Activated T-cell treated with anti-CD3 and anti-CD28 coated beads for 4 hours (primary cell): Measurements from ENCODE around the gene MELK.
"Not testable (repeated sequence)": the region's sequence is repeated elsewhere in the genome, so short reads cannot be mapped to it uniquely, and the experiment has no call there.

ENCODE experiments used
- DNase-seq: peaks from one replicate; pipeline ENCODE4 v3.0.0-alpha.2; 2020

MELK gene

DNA sequence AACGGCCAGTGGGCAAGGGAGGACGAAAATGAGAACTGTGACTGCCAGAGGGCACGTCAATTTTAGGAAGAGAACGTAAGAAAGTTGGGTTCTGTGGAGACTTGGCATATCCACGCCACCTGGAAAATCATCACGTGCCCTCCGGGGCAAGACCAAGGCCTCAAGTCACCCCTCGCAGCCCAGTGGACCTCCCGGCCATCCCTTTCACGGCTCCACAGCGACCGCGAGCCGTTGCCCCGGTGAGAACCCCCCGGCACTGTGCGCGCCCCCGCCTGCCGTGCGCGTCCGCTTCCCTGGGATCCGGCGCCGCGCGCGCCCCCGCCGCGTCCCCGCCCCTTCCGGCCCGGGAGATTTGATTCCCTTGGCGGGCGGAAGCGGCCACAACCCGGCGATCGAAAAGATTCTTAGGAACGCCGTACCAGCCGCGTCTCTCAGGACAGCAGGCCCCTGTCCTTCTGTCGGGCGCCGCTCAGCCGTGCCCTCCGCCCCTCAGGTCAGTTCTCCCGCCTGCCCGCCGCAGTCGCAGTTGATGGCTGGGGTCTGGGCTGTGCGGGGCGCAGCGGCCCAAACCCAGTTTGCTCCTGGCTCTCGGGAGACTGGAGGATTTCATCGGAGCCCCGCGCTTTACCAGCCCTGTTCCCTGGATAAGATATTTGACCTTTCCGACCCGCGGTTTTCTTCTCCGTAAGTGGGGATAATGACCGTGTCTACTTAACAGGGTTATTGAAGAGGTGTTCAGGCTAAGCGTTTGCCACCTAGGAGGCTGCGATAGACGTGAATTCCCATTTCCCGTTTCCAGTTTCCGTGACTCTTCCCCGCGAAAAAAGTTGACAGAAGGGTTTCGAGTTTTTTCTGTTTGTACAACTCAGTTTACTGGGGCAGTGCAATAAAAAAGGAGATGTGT is at the start of gene MELK:
TSS of gene MELK (plus strand) at position 381 of the 904 bp plus-strand sequence. CDS start 8,787 bp downstream, outside the sequence.
- peak; percentile 78 for DNase-seq

DNA sequence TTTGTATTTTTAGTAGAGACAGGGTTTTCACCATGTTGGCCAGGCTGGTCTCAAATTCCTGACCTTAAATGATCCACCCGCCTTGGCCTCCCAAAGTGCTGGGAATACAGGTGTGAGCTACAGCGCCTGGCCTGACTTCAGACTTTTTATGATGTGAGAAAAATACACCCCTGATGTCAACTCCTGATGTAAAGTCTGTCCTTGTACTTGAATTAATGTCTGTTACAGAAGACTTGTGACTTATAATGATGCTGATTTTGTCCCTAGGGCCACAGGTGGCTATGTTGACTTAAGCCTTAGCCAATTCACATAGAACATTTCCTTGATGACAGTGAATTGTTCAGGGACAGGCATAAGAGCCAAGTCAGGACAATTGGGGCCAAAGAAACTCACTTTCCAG is 42.5 kb upstream of the MELK start:
- no peak for DNase-seq

DNA sequence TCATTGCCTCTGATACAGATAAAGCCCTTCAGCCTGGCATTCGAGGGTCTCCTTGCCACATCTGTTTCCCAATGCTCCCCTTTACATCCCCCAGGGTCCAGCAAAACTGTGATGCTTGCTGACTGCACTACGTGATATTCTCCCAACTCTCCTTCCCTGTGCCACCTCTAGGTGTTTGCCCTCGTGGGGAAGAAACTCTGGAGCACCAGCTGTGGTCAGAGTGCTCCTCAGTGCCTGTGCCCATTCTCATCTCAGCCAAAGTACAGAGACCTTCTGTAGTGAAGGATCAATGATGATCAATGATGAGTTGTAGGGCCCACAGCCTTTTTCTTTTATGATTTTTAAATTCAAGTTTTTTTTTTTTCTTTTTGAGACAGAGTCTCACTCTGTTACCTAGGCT is 40.3 kb upstream of the MELK start:
- no peak for DNase-seq

DNA sequence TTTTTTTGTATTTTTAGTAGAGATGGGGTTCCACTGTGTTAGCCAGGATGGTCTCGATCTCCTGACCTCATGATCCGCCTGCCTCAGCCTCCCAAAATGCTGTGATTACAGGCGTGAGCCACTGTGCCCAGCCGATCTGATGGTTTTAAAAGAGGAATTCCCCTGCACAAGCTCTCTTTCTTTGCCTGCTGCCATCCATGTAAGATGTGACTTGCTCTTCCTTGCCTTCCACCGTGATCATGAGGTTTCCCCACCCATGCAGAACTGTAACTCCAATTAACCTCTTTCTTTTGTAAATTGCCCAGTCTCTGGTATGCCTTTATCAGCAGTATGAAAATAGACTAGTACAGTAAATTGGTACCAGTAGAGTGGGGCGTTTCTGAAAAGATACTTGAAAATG is 39.0 kb upstream of the MELK start:
- not testable (repeated sequence) for DNase-seq

DNA sequence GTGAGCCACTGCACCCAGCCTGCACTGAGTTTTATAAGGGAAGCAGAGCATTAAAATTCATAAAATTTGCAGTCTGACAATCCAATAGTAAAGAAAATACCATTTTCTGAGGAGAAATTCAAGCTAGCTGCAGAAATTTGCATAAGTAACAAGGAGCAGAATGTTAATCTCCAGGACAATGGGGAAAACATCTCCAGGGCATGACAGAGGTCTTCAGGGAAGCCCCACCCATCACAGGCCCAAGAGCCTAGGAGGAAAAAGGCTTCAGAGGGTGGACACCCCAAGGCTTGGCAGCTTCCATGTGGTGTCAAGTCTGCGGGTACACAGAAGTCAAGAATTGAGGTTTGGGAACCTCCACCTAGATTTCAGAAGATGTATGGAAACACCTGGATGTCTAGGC is 37.6 kb upstream of the MELK start:
- DNase-seq: no peak

DNA sequence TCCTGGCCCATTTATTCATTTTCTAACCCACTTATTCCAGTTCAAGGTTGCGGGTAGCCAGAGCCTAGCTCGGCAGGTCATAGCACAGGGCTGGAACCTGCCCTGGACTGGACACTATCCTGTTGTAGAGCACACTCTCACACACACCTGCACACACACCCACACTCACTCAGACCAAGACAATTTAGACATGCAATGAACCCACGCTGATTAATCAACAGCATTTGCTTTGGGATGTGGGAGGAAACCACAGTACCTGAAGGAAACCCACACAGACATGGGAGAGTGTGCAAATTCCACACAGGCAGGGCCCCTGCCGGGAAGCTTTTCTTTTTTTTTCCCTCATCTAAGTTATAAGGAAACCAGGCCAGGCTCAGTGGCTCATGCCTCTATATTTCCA is 34.8 kb upstream of the MELK start:
- DNase-seq: no peak

DNA sequence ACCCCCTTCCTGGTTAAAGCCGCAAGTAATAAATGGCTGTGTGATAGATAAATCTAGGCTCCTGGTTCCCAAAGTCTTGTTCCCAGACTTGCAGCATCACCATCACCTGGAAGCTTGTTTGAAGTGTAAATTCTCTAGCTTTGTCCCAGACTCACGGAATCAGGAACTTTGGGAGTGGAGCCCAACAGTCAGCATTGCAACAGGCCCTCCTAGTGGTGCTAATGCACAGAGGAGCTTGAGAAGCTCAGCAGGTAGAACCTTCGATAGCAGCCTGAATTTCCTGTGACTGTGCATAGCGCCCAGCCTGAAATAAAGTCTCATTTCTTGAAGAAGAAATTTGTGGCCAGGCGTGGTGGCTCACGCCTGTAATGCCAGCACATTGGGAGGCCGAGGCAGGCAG is 30.3 kb upstream of the MELK start:
- no peak for DNase-seq

DNA sequence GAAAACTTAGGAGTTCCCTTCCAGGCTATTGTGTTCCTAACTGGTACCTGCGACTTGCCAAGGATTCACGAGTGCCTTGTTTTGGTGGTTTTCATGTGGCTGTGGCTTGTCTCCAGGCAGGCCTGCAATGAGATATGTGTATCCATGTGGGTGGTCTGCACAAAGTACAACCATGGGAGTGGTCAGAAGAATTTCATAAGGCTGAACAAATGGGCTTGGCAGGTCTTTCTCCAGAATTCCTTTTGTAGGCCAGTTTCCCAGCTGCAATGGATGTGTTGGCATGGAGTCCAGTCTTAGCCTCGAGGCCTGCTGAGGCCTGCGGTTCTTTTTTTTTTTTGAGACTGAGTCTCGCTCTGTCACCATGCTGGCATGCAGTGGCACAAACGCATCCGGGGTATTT is 28.8 kb upstream of the MELK start:
- no peak for DNase-seq

DNA sequence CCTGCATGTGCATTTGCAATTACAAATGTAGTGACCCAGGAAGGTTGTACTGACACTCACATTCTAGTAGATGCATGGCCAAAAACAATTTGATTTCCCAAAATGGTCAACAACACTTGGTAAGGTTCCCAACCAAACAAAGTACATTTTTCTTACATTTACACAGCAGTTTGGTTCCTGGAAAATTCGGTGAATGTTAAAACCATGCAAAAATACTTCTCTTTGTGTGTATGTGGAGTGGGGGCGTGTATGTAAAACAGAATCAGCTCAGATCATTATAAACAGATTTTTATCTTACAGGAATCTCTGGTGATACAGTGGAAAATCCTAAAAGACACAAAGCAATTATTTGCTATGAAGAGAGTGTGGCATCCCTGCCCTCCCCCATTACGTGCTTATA is 25.1 kb upstream of the MELK start:
- DNase-seq: no peak

DNA sequence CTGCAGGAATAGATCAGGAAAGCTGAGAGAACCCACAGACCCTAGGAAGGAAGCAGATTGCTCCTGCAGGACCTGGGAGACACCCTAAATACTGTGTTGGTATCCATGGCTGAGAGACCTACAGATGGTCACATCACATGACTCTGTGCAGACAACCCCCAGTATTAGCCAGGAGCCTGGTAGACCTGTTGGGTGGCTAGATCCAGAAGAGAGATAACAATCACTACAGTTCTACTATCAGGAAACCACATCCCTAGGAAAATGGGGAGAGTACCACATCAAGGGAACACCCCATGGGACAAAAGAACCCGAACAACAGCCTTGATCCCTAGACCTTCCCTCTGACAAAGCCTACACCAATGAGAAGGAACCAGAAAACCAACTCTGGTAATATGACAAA is 24.2 kb upstream of the MELK start:
- no peak for DNase-seq

DNA sequence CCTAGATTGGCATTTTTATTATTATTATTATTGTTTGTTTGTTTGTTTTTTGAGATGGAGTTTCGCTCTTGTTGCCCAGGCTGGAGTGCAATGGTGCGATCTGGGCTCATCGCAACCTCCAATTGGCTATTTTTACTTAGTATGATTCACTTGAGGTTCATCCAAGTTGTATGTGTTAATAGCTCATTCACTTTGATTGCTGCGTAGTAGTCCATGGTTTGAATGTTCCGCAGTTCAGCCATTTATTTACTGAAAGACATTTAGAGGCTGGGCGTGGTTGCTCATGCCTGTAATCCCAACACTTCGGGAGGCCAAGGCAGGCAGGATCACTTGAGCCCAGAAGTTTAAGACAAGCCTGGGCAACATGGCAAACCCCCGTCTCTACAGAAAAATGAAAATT is 22.6 kb upstream of the MELK start:
- DNase-seq: no peak

DNA sequence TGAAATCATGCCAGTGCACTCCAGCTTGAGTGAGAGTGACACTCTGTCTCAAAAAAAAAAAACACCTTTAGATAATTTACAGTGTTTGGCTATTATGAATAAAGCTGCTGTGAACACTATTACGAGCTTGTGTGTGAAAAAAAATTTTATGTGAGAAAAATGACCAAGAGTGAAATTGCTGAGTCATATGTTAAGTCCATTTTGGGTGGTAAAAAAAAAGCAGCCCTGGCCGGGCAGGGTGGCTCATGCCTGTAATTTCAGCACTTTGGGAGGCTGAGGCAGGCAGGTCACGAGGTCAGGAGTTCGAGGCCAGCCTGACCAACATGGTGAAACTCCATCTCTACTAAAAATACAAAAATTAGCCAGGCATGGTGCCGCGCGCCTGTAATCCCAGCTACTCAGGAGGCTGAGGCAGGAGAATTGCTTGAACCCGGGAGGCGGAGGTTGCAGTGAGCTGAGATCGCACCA is 22.0 kb upstream of the MELK start:
- DNase-seq: not testable (repeated sequence)

DNA sequence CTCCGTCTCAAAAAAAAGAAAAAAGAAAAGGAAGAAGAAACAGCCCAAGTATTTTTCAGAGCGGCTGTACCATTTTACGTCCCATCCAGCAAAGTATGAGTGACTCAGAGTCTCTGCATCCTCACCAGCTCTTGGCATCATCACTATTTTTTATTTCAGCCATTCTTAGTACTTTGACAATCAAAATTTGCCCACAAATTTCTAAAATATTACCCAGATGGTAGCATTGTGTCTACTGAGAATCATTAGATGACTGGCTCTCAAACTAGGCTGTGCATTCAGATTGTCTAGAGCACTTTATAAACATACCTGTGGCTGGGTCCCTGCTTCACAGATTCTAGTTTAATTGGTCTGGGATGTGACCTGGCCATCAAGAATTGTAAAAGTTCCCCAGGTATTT is 21.6 kb upstream of the MELK start:
- no peak for DNase-seq

DNA sequence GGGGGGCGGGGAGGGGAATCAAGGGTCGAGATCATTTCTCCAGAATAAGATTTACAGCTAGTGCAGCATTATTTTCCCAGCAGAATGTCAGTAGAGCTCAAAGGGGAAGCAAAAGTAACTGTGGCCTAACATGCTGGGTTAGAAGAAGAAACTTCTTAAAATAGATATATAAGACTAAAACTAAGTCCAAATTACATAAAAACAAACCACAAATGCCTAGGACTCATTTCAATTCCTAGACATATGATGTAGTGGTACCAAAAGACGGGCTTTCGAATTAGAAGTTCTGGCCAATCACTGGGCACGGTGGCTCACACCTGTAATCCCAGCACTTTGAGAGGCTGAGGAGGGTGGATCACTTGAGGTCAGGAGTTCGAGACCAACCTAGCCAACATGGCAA is 20.8 kb upstream of the MELK start:
- no peak for DNase-seq

DNA sequence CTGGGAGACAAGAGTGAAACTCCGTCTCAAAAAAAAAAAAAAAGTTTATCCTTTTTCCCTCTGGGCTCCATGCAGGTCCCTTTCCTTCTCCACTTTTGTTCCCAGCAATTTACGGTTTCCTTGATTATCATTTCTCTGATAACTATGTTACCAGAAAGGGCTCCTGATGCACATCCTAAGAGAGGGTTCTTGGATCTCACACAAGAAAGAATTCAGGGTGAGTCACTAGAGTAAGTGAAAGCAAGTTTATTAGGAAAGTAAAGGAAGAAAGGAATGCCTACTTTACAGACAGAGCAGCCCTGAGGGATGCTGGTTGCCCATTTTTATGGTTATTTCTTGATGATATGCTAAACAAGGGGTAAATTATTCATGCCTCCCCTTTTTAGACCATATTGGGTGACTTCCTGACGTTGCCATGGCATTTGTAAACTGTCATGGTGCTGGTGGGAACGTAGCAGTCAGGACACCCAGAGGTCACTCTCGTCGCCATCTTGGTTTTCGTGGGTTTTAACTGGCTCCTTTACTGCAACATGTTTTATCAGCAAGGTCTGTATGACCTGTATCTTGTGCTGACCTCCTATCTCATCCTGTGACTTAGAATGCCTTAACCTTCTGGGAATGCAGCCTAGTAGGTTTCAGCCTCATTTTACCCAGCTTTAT is 13.5 kb upstream of the MELK start:
- DNase-seq: no peak

GRCh38 chr9:36560771-36561170 is 11.9 kb upstream of the MELK start:
- no peak for DNase-seq

DNA sequence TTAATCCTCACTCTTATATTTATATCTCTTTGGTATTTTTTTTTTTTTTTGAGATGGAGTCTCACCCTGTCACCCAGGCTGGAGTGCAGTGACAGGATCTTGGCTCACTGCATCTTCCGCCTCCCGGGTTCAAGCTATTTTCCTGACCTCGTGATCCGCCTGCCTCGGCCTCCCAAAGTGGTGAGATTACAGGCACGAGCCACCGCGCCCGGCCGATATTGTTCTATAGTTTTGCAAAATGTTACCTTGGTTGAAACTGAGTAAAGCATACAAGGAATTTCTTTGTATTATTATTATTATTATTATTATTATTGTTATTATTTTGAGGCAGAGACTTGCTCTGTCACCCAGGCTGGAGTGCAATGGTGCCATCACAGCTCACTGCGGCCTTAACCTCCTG is 9.9 kb upstream of the MELK start:
- not testable (repeated sequence) for DNase-seq

GRCh38 chr9:36566813-36567221 is 5.9 kb upstream of the MELK start:
- no peak for DNase-seq

- DNase-seq: not testable (repeated sequence)
Measured at GRCh38 chr9:36568681-36569080, 4.0 kb upstream of the MELK start.

- DNase-seq: no peak
Measured at GRCh38 chr9:36571333-36571732, 1.4 kb upstream of the MELK start.

GRCh38 chr9:36574045-36574444 is 1.4 kb downstream of the MELK start:
- DNase-seq: not testable (repeated sequence)

- DNase-seq: no peak
Measured at GRCh38 chr9:36575411-36575882, 2.8 kb downstream of the MELK start.

DNA sequence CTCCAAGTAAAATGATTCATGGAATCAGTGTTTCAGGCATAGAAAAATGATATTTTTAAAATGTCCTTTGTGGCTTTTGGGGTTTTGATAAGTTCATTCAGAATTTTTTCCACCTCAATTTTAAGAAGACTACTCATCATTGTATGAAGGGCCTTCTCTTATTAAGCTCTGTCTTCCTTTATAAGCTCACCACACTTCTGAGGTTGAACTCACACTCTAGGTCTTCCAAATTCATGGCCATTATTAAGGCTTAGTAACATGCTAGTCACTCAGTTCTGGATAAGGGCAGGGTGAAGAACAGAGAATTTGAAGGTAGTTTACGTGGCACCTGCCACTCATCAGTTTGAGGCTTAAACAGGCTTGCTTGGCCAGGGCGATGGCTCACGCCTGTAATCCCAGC is 4.2 kb downstream of the MELK start:
- no peak for DNase-seq
